Activated CD4-positive, CD25-positive, alpha-beta regulatory T cell treated with anti-CD3 and anti-CD28 coated beads, Interleukin-2, amount 50 U/mL, for 24 hours (primary cell): ENCODE results near the gene FGF2.

Experiments used
- ATAC-seq, 2 donors: fragments of 150-1000 bp; cut with Tn5 transposase; one replicate each; pipeline ENCODE4 v1.10.0; 2021; ENCODE audit warnings: mild to moderate bottlenecking in 1 of 2, moderate library complexity in 1 of 2

The FGF2 gene

DNA sequence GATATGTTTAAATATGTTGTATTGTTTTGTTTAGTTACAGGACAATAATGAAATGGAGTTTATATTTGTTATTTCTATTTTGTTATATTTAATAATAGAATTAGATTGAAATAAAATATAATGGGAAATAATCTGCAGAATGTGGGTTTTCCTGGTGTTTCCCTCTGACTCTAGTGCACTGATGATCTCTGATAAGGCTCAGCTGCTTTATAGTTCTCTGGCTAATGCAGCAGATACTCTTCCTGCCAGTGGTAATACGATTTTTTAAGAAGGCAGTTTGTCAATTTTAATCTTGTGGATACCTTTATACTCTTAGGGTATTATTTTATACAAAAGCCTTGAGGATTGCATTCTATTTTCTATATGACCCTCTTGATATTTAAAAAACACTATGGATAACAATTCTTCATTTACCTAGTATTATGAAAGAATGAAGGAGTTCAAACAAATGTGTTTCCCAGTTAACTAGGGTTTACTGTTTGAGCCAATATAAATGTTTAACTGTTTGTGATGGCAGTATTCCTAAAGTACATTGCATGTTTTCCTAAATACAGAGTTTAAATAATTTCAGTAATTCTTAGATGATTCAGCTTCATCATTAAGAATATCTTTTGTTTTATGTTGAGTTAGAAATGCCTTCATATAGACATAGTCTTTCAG, 68.8 kb downstream of the FGF2 start:
- no peak for ATAC-seq

DNA sequence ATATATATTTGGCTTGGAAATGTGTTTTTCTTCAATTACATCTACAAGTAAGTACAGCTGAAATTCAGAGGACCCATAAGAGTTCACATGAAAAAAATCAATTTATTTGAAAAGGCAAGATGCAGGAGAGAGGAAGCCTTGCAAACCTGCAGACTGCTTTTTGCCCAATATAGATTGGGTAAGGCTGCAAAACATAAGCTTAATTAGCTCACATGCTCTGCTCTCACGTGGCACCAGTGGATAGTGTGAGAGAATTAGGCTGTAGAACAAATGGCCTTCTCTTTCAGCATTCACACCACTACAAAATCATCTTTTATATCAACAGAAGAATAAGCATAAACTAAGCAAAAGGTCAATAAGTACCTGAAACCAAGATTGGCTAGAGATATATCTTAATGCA, 69.6 kb downstream of the FGF2 start:
- ATAC-seq: no peak

GRCh38 chr4:122898370-122899150, 71.9 kb downstream of the FGF2 start:
- no peak for ATAC-seq

GRCh38 chr4:122899682-122900081, 73.1 kb downstream of the FGF2 start:
- no peak for ATAC-seq

GRCh38 chr4:122900314-122900713, 73.7 kb downstream of the FGF2 start:
- ATAC-seq: no peak

GRCh38 chr4:122901247-122902010, 74.8 kb downstream of the FGF2 start:
- no peak for ATAC-seq

- no peak for ATAC-seq
Measured at GRCh38 chr4:122903766-122904288, 77.2 kb downstream of the FGF2 start.

GRCh38 chr4:122906859-122907305, 80.3 kb downstream of the FGF2 start:
- ATAC-seq: no peak

GRCh38 chr4:122908223-122908622, 81.6 kb downstream of the FGF2 start:
- no peak for ATAC-seq

GRCh38 chr4:122909683-122910082, 83.1 kb downstream of the FGF2 start:
- ATAC-seq: no peak

GRCh38 chr4:122911588-122911987, 85.0 kb downstream of the FGF2 start:
- ATAC-seq: no peak

DNA sequence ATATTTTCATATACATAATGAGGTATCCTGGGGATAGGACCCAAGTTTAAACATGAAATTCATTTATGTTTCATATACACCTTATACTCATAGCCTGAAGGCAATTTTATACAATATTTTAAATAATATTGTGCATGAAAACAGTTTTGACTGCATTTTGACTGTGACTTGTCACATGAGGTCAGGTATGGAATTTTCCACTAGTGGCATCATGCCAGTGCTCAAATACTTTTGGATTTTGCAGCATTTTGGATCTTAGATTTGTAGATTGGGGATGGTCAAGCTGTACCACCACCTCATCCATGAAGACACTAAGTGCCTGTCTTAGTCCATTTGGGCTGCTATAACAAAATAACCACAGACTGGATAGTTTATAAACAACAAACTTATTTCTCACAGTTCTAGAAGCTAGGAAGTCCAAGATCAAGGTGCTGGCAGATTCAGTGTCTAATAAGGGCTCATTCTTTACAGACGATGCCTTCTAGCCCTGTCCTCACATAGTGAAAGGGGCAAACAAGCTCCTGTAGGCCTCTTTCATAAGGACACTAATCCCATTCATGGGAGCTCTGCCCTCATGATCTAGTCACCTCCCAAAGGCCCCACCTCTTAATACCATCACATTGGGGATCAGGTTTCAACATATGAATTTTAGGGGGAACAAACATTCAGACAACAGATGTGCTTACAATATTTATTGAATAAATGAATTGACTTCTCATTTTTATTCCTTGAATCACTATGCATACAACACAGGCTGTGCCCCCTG, 86.4 kb downstream of the FGF2 start:
- no peak for ATAC-seq

- ATAC-seq: peak in 1 of 2 donors; percentile 68
Measured at GRCh38 chr4:122914292-122914904, 87.8 kb downstream of the FGF2 start.

- no peak for ATAC-seq
Measured at GRCh38 chr4:122914938-122915337, 88.3 kb downstream of the FGF2 start.

GRCh38 chr4:122917731-122918130, 91.1 kb downstream of the FGF2 start:
- ATAC-seq: no peak

GRCh38 chr4:122920473-122920872, 93.8 kb downstream of the FGF2 start:
- no peak for ATAC-seq

DNA sequence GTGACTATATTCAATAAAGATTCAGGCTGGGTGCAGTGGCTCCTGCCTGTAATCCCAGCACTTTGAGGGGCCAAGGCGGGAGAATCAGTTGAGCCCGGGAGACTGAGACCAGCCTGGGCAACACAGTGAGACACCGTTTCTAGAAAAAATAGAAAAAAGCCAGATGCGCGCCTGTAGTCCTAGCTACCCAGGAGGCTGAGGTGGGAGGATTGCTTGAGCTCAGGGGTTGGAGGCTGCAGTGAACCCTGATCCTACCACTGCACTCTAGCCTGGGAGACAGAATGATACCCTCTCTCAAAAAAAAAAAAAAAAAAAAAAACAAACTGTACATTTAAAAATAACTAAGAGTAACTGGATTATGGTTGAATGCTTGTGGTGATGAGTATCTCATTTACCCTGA, 94.7 kb downstream of the FGF2 start:
- ATAC-seq: no peak

GRCh38 chr4:122921971-122922876, 95.6 kb downstream of the FGF2 start, which contains the start of gene NUDT6:
Gene NUDT6, minus strand, starts transcription at chr4:122922597. Its CDS starts 25 bp downstream, at chr4:122922572.
- peak; percentile 37 to 49 for ATAC-seq

GRCh38 chr4:122922877-122923511, 96.4 kb downstream of the FGF2 start:
- peak; percentile 99 for ATAC-seq

- ATAC-seq: no peak
Measured at GRCh38 chr4:122928930-122929329, 102.3 kb downstream of the FGF2 start.
